ENCODE results near the gene SDC4.

Gene SDC4

GRCh38 chr20:45317826-45318225 lies 30.4 kb downstream of the SDC4 start:
- no peak for DNase-seq

GRCh38 chr20:45316150-45317080 lies 31.8 kb downstream of the SDC4 start:
- no peak for DNase-seq

- DNase-seq = no peak
Measured at GRCh38 chr20:45315672-45316071, 32.6 kb downstream of the SDC4 start.

- DNase-seq = no peak
Measured at GRCh38 chr20:45313943-45314342, 34.3 kb downstream of the SDC4 start.

- DNase-seq = peak in 1 of 3 experiments; percentile 34
Measured at GRCh38 chr20:45313065-45313695, 35.0 kb downstream of the SDC4 start.

GRCh38 chr20:45312241-45312640 lies 36.0 kb downstream of the SDC4 start:
- no peak for DNase-seq

- peak in 2 of 3 experiments; percentile 34 to 39 for DNase-seq
Measured at GRCh38 chr20:45311589-45312211, 36.5 kb downstream of the SDC4 start.

- no peak for DNase-seq
Measured at GRCh38 chr20:45309075-45309474, 39.1 kb downstream of the SDC4 start.

GRCh38 chr20:45308117-45308778 lies 40.0 kb downstream of the SDC4 start, which contains the start of gene MATN4:
Gene MATN4 (minus strand): TSS chr20:45308299. CDS start chr20:45305582, 2,717 bp downstream.
- DNase-seq = no peak

- no peak for DNase-seq
Measured at GRCh38 chr20:45307076-45307640, 41.1 kb downstream of the SDC4 start.

GRCh38 chr20:45306431-45306982 lies 41.7 kb downstream of the SDC4 start, which contains the start of gene RBPJL:
Gene RBPJL (plus strand): TSS chr20:45306840. CDS start chr20:45306923, 83 bp downstream.
- no peak for DNase-seq

GRCh38 chr20:45305262-45305661 lies 43.0 kb downstream of the SDC4 start:
- no peak for DNase-seq

- no peak for DNase-seq
Measured at GRCh38 chr20:45304464-45304999, 43.7 kb downstream of the SDC4 start.

- DNase-seq = no peak
Measured at GRCh38 chr20:45303586-45304463, 44.4 kb downstream of the SDC4 start.

- peak in 1 of 3 experiments; percentile 15 for DNase-seq
Measured at GRCh38 chr20:45301824-45302271, 46.4 kb downstream of the SDC4 start.

GRCh38 chr20:45300961-45301360 lies 47.3 kb downstream of the SDC4 start:
- peak in 1 of 3 experiments; percentile 13 for DNase-seq

GRCh38 chr20:45299786-45300185 lies 48.4 kb downstream of the SDC4 start:
- DNase-seq = no peak

- no peak for DNase-seq
Measured at GRCh38 chr20:45297786-45298497, 50.3 kb downstream of the SDC4 start.

GRCh38 chr20:45294659-45295058 lies 53.6 kb downstream of the SDC4 start:
- no peak for DNase-seq

GRCh38 chr20:45294003-45294368 lies 54.2 kb downstream of the SDC4 start:
- DNase-seq = no peak

Data from NCI-H1417 (cell line).